Hepatocyte (in vitro differentiated cells): ENCODE data around the gene NEDD4L.

Experiments used
- CTCF ChIP-seq: fragments of 200-600 bp; sonication (generic); IDR thresholded peaks from 2 replicates; pipeline ENCODE4 v1.5.1; 2016; ENCODE audit warnings: antibody characterized with exemption, mild to moderate bottlenecking; ENCODE audit not compliant: poor library complexity
- EZH2 ChIP-seq: fragments of 200-600 bp; sonication (generic); IDR thresholded peaks from 2 replicates; pipeline ENCODE4 v1.6.1; 2016; ENCODE audit warnings: antibody characterized with exemption, mild to moderate bottlenecking, borderline replicate concordance
- EZH2phosphoT487 ChIP-seq: fragments of 200-600 bp; sonication (generic); IDR thresholded peaks from one replicate; pipeline ENCODE4 v1.6.1; 2018; ENCODE audit warnings: antibody characterized with exemption, mild to moderate bottlenecking, low read depth, moderate library complexity; ENCODE audit not compliant: unreplicated experiment, severe bottlenecking

DNA sequence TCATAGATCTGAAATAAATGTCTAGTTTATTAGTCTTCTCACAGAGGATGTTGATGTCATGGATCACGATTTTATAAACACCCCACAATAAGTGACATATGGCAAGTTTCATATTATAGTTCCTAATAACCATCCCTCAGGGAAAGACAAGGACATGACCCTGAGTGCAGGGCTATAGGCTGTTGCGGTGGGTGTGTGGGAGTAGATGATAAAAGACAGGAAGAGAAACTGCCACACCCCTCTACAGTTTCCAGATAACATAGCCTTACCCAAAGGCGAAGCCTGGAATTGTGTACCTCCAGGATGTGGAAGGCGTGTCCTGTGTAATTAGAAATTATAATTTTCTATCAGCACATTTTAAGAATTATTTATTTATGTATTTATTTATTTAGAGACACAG, 2.4 kb upstream of the NEDD4L start:
- TF ChIP-seq EZH2 (no peak), CTCF (no peak), EZH2phosphoT487 (no peak)
